GM19468 (cell line): ENCODE results near the gene ALK.

Experiments
- ATAC-seq: cut with Tn5 transposase; IDR thresholded peaks from one replicate; pipeline ENCODE4 v1.9.1; 2021; ENCODE audit warnings: mild to moderate bottlenecking, moderate library complexity, moderate number of reproducible peaks; ENCODE audit not compliant: unreplicated experiment; ENCODE audit errors: extremely low read depth

The ALK gene

DNA sequence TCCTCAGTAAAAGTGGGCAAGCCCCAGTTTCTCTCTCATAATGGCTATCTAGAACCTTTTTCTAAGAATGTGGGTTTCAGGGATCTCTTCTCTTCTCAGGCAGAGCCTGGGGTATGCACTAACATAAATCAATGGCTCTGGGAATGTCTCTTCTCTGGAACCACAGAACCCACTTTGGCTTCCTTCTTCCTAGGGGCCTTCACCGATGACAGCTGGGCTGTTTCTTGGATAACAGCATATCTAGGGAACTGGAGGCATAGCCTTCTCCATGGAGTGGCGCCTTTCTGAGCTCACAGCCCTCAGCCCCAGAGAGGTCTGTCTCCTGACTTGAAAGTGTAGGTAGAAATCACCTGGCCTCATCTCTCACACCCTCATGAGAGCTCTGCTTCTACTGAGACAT is 558.3 kb downstream of the ALK start:
- no peak for ATAC-seq

DNA sequence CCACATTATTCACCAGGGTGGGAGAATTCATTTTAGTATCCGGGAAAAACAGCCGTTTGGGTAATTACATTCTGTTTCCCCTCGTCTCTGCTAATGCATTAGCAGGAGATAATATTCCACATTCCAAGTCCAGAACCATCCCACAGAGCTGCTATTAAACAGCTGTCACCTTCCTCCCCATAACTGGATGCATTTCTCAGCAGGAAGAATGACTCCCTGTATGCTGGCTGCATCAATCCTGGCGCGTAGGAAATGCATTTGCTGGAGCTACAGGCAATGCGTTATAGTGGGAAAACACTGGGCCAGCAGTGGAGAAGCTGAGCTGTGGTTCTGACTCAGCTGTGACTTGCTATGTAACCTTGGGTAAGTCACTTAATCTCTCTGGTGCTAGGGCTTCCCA is 560.2 kb downstream of the ALK start:
- no peak for ATAC-seq

DNA sequence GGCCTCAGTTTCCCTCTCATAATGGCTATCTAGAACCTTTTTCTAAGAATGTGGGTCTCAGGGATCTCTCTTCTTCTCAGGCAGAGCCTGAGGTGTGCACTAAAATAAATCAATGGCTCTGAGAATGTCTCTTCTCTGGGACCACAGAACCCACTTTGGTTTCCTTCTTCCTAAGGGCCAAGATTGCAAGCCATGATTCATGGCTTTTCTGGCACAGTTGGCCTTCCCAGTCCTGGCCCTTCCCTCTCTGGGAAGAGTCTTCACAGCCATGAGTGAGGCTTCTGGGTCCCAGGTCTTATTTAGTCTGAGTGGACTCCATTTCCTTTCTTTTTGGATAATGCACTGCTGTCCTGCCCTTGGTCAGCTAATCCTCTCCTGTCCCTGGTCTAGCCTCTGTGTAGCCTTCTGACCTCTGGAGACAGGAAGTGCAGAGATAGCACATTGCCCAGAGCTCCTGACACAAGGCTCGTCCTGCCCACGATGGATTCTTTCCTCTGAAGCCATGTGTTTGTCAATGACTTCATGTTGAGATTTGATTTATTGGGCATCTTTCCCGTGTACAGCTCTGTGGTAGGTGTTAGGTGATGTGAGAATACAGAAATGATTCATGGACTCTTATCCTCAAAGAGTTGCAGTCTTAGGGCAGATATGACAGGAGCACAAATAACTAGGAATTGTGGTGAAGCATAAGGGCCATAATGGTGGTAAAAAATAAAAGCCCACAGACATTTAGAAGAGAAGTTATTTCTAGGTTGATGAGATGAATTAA is 561.2 kb downstream of the ALK start:
- ATAC-seq = no peak

DNA sequence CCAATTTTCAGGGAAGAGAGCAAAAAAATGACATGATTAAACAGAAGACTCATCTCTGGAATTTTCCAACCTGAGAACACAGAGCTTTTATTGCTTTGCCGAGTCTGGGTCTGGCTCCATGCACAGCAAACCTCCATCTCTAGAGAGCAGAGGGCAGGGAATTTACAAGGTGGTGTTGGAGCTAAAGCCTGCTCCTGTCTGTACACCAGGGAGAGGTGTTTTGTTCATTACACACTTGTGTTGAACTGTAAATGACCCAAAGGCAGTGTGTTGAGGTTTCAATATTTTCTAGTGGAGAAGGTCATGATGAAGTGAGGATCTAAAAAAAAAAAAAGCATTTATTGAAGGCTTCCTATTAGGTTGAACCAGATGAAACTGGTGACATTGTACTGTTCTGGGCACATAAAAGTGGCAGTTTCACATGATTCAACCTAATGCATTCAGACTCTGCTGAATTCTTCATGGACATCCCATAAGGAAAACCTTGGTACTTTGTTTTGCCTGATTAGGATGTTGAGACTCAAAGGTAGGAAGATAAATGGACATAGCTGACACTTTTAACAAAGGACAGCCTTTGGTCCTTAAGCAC is 567.9 kb downstream of the ALK start:
- ATAC-seq = no peak

DNA sequence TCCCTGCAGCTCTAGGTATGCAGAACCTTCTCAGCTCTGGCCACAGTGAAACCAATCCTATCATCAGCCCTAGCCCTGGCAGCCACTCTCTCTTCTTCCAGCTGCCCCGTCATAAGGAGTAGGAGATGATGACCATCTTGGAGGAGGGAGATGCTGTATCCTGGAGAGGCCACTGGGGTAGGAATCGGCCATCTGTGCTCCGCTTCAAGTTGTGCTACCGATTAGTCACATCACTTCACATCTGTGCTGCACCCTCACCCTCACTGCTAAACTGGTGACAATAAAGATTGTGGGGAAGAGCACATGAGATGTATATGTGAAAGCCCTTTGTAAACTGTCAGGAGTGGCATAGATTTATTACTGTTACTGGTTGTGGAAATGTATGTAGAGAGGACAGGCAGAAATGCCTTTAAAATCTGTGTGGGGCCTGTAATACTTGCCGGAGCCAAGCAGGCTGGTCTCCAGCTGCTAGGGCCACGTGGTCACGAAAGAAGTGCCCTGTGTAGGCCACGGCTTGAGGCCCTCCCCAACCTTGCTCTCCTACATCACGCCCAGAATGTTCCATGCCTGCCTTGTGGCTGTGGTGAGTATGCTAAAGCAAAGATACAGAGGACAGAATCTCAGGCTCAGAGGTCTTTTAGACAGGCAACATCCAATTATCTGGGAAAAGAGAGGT is 569.3 kb downstream of the ALK start:
- ATAC-seq = no peak

DNA sequence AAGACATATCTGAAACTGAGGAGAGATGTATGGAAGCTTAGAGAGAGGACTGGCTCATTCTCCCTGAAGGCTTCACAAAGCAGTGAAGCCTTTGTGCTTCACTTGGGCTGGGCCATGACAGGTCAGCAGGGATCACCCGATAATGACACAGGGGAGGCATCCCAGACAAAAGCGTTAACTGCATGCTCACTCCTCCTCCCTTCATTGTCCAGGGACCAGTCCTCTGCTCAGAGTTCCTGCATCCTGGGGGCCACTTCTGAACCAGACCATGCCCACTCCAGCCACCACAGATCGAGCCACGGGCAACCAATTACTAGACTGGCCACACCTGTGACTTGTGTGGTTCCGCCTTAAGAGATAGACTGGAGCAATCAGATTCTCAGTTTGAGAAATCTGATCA is 570.1 kb downstream of the ALK start:
- no peak for ATAC-seq

DNA sequence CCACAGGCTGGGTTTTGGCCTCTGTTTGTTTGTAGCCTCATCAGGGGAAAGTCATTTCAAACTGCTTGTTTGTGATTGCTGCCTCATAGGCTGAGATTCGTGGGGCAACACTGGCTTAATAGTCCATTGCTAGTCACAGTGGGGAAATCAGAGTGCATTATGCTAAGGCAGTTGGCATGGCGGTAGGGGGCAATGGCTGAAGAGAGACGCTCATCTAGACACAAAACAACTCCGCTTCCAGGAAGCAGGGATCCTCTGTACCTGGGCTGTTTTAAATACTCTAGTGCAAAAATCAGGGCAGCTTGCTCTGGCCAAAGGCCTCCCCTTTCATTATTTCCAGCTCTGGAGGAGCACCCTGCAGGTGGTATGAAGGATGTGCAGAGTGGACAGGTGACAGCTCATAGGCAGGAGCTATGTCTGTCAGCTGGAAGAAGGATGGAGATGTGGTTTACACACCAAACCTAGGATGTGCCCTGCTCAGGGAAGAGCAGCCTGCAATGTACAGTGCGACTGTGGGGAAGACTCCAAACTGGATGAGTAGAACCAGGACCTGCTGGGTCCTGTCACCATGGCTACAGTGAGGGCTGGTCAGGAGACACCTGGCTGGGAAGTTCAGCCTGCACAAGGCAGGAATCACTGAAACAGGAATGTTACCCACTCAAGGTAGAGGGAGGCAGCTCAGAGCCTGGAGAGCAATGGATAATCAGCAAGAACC is 571.9 kb downstream of the ALK start:
- ATAC-seq = no peak

DNA sequence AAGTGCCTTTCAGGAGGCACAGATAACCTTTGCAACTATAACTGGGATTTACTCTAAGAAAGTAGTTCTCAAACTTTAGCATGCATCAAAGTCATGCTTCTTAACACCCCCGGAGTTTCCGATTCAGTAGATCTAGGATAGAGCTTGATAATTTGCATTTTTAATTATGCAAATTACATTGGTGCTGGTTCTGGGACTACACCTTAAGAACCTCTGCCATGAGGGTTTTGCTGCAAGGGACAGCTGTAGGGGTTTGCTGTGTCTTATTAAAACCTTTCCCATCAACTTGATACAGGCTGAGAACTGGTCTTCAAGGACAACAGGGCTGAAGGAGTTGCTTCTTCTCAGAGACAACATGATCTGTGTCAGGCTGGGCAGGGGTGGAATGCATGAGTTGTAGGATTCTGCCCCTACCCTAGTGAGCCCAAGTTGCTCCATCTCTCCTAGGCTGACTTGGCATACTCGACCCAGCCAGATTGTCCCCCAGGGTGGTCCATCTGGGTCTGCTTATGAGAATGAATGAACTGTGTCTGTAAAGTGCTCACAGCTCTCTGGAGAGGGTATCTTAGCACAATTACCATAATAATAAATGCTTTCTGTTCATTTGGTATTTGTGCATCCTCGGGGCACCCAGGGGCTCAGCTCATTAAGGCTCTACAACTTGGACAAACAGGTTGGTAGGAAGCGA is 573.5 kb downstream of the ALK start:
- no peak for ATAC-seq

DNA sequence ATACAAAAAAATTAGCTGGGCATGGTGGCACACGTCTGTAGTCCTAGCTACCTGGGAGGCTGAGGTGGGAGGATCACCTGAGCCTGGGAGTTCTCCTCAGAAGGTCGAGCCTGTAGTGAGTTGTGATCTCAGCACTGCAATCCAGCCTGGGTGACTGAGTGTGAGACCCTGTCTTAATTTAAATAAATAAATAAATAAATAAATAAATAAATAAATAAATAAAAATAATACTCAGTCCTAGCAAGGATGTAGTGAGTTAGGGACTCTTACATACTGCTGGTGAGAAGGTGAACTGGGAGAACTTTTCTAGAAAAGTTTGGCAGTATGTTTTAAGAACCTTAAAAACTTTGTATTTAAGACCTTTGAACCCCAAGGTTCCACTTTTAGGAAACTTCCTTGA is 576.1 kb downstream of the ALK start:
- no peak for ATAC-seq

DNA sequence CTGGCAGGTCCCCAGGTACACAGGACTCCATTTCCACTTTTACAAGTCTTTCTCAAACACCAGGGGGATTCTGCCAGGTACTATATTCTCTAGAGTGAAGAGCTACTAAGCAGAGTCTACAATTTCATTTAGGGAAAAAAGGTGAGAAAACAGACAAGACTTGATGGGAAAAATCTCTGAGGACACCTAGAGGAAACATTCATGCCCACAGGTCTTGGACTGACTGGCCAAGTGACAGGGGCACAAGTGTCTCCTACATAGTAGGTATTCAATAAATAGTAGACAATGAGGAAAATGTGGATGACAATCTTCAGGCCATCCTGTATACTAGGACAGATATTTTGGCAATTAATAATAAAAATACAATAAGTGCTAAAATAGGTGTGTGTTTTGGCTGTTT is 577.6 kb downstream of the ALK start:
- ATAC-seq = no peak

DNA sequence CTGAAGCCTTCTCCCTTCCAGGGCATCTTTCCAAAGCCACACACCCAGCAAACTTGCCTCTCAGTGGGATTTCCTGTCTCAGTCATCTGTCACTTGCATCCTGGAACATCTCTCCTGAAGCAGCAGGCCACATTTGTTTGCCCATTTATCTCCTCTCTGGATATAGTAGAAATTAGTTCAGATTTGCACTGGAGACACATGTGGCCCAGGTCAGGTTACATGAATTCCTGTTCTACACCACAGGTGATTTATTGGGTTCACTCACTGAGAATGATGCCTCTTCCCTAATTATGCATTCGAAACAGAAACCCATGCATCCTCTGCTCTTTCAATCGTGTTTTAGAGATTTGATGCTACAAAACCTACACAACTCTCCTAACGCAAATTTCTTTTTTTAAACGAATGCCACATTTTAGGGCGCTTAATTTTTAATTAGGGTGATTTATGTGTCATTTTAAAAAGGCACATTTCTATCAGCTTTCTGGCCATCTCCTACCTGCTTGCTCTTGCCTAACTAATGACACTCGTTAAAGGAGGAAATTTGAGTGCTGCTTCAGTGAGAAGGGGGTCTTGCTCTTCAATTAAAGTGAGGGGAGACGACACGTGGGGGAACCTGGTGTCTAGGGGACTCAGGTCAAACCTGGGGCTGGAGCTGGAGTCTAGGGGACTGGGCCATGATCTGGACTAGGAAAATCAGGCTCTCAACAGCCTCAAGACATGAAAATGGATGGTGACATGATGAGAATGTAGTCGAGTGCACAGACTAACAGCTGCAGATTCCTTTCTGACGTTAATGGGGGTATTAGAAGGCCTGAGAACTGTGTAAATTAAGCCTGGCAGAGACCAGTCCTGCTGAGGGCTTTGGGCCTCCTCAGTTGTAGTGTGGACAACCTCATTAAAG is 584.8 kb downstream of the ALK start:
- ATAC-seq = no peak

DNA sequence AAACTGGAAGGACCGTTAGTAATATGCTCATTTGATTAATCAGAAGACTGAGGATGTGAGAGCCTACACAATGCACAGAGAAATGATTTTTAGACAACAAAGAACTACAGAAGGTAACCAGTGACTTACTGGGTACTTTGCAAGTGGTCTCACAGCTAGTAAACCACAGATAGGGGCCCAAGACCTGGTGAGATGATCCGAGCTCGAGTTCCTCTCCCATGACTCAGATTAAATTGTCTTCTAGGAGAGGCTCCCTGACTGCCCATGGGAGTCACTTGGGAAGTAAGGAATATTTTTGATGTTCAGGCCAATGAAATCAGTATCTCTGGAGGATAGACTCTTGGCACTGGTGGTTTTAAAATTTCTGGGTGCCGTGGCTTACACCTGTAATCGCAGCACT is 586.0 kb downstream of the ALK start:
- ATAC-seq = no peak

DNA sequence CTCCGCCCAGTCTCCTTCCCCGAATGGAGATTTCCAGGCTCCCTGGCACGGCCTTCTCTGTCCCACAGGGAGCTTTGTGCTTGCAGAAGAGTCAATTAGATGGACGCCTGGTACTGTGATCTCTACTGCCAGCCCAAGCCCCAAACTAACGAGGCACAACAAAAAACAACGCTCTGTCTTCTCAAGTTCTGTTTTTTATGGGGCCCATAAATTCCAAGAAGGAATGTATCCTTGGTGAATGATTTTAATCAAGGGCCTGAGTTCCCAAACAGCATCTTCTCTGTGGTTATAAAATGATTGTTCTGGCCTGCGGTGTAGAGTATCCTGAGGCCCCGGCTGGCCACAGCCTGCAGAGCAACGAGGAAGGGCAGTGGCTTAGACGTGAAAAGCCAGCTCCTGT is 586.7 kb downstream of the ALK start:
- no peak for ATAC-seq

DNA sequence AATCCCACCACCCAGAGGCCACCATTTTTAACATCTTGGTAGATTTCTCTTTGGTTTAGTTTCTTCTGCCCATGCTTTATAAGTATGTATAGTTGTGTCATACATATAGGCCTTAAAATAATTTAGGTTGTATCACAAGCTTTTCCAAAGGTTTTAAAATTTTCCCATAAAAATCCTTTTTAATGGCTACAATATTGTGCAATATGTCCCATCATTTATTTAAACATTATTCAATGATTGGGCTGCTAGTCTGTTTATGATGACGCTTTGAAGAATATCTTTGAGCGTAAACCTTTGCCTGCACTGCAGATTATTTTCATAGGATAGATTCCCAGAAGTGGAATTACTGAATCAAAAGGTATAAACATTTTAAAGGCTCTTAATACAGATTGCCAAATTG is 588.8 kb downstream of the ALK start:
- no peak for ATAC-seq

DNA sequence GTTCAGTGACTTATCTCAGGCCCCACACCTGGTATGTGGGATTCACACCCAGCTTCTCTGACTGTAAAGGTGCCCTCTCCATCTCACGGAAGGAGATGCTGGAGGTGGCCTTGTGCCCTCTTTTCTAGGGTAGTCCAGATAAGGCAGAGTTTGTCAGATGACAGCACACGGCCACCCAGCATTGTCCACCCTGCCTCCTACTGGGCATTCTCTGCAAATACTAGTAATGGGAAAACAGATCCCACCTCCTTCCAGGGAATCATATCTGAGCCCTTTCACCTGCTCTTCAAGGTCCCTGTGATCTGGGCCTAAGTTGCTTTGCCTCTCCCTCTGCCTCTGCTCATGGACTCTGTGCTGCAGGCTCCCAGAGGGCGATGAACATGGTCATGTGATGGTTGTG is 591.5 kb downstream of the ALK start:
- no peak for ATAC-seq

DNA sequence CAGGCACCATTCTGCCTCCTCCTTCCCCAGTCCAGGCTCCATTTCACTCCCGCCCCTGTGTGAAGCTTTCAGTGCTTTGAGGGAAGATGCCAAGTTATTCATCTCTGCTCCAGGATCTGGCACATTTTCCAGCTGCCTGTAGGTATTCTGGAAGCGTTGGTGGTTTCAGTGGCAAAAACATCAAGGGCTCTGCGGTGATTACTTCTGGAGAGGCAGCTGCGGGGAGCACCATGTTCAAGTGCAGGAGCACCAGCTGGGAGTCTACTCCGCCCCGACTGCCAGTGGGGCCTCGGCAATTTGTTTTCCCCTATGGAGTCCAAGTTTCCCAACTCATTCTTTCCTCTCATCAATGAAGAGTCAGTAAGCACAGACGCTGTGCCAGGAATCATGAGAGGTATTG is 594.5 kb downstream of the ALK start:
- ATAC-seq = no peak

DNA sequence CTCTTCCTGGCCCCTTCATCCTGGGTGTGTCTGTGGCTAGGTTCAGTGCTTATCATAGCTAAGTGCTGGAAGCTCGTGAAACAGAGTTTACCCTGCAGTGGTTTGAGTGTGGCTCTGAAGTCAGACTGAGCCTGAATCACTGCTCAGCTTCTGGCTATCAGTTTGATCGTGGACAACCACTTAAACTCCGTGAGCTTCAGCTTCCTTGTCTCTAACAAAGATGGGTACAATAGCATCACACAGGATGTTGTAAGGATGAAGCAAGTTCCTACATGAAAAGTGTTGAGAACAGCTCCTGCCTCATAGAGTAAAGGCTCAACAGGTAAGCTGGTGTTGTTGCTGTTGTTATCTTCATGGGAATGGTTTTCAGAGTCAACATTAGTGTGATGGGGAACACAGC is 595.8 kb downstream of the ALK start:
- ATAC-seq = no peak

DNA sequence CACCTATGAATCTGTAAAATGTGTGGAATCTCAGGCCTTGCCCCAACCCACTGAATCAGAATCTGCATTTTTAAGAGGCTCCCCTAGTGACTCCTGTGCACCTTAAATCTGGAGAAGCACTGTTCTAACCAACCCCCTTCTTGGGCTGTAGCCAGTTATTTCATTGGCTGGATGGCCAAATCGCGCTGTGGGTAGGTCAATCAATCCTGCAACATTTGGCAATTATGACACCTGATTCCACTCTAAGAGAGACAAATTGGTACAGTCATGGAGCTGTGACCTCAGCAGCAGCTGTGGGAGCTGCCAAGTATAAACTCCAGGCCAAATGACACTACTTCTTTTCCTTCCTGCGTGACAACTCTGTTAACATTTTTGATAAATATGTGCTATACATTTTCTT is 597.4 kb downstream of the ALK start:
- ATAC-seq = no peak

DNA sequence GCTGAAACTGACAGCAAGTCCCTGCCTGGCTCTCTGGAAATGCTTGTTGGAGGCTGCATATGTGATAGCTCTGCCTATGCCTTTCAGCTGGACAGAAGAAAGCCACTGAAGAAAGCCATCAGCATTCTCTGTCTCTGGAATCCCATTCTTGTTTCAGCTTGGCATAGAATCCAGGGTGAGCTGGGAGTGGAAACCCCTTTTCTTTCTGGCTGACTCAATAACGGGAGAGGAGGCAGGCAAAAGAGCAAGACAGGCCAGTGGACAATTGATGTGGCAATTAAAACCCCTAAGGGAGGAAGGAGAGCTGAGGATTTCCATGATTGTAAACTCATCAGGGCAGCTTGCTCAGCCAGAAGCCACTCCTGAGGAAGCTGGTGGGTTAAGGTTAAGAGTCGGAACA is 598.1 kb downstream of the ALK start:
- no peak for ATAC-seq

DNA sequence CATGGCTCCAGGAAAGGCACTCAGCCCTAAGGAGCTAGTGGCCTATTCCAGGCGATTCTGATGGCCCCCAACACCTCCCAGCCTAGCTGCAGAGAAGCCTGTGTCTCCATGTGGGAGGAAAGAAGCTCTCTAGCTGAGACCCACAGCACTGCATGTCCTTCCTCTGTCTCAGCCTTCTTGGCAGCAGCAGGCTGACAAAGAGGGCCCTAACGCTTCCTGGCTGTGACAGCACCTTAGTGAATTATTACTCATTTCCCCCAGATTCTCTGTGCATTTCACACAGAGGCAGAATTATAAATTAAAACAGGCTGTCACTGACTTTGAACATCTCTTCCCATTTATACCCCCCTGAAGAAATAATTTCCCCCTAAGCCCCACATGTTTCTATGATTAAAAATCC is 599.4 kb downstream of the ALK start:
- no peak for ATAC-seq
